OCI-LY1 (cell line): Measurements from ENCODE around the gene CLSTN2.

Experiments used
- H2AFZ ChIP-seq: fragments of 200-600 bp; sonication (generic), shearing (Covaris generic); 2 replicates; pipeline ENCODE4 v1.6.0; 2014; ENCODE audit warnings: antibody characterized with exemption, mild to moderate bottlenecking, low read length
- H3F3A ChIP-seq: fragments of 200-600 bp; sonication (generic), shearing (Covaris generic); 2 replicates; pipeline ENCODE4 v1.6.0; 2014; ENCODE audit warnings: mild to moderate bottlenecking, antibody characterized with exemption, low read length, moderate library complexity; ENCODE audit not compliant: insufficient read depth
- H3K27ac ChIP-seq: fragments of 200-600 bp; sonication (generic); 2 replicates; pipeline ENCODE4 v1.5.1; 2014; ENCODE audit warnings: low read length, mixed run types, mild to moderate bottlenecking, low read depth; ENCODE audit not compliant: poor library complexity, severe bottlenecking
- H3K27me3 ChIP-seq: fragments of 200-600 bp; sonication (generic); 2 replicates; pipeline ENCODE4 v1.6.0; 2014; ENCODE audit warnings: antibody characterized with exemption, mild to moderate bottlenecking, low read length, moderate library complexity; ENCODE audit not compliant: insufficient read depth
- H3K36me3 ChIP-seq: fragments of 200-600 bp; sonication (generic); 2 replicates; pipeline ENCODE4 v1.6.1; 2014; ENCODE audit warnings: mild to moderate bottlenecking, antibody characterized with exemption, low read length, moderate library complexity, mixed read lengths; ENCODE audit not compliant: insufficient read depth
- H3K4me1 ChIP-seq: fragments of 200-600 bp; sonication (generic); 2 replicates; pipeline ENCODE4 v1.5.1; 2014; ENCODE audit warnings: mild to moderate bottlenecking, low read length, moderate library complexity; ENCODE audit not compliant: insufficient read depth, severe bottlenecking
- H3K4me2 ChIP-seq: fragments of 200-600 bp; sonication (generic), shearing (Covaris generic); 2 replicates; pipeline ENCODE4 v1.6.1; 2014; ENCODE audit warnings: low read length
- H3K4me3 ChIP-seq: fragments of 200-600 bp; sonication (generic); 2 replicates; pipeline ENCODE4 v1.5.1; 2014; ENCODE audit warnings: low read length, low read depth, mild to moderate bottlenecking, mixed read lengths; ENCODE audit not compliant: poor library complexity, severe bottlenecking
- H3K79me2 ChIP-seq: fragments of 200-600 bp; shearing (Covaris generic); 2 replicates; pipeline ENCODE4 v1.6.1; 2016; ENCODE audit warnings: mixed run types, low read length, mixed read lengths; ENCODE audit not compliant: insufficient read depth
- H3K9ac ChIP-seq: fragments of 200-600 bp; sonication (generic), shearing (Covaris generic); 2 replicates; pipeline ENCODE4 v1.6.1; 2014; ENCODE audit warnings: mild to moderate bottlenecking, low read length, mixed read lengths
- H3K9me2 ChIP-seq: fragments of 200-600 bp; sonication (generic), shearing (Covaris generic); 2 replicates; pipeline ENCODE4 v1.6.1; 2014; ENCODE audit warnings: low read depth, mild to moderate bottlenecking, low read length, mixed read lengths
- H3K9me3 ChIP-seq: fragments of 200-600 bp; shearing (Covaris generic); 2 replicates; pipeline ENCODE4 v1.6.1; 2014; ENCODE audit warnings: low read length, mixed read lengths
- H4K20me1 ChIP-seq: fragments of 200-600 bp; sonication (generic), shearing (Covaris generic); 2 replicates; pipeline ENCODE4 v1.6.0; 2016; ENCODE audit warnings: mild to moderate bottlenecking, low read length; ENCODE audit not compliant: insufficient read depth
- CTCF ChIP-seq: fragments of 200-600 bp; sonication (generic), shearing (Covaris generic); IDR thresholded peaks from 2 replicates; pipeline ENCODE4 v1.5.1; 2017; ENCODE audit warnings: mild to moderate bottlenecking, antibody characterized with exemption, low read length, moderate library complexity, mixed read lengths
- EZH2 ChIP-seq: fragments of 200-600 bp; sonication (generic), shearing (Covaris generic); IDR thresholded peaks from 2 replicates; pipeline ENCODE4 v1.8.0; 2017; ENCODE audit warnings: borderline replicate concordance, mixed run types, mild to moderate bottlenecking, antibody characterized with exemption, low read length, moderate library complexity, mixed read lengths

The CLSTN2 gene

GRCh38 chr3:139940622-139941021, 5.6 kb downstream of the CLSTN2 start:
- TF ChIP-seq CTCF = no peak
- Histone ChIP-seq H3K4me1 (no peaks in the 10 kb centered on the region), H3K27me3 (no peaks in the 10 kb centered on the region), H3K36me3 (no peaks in the 10 kb centered on the region), H4K20me1 (no peaks in the 10 kb centered on the region), H3K9me3 (no peaks in the 10 kb centered on the region), H3K9me2 (no peaks in the 10 kb centered on the region), H3K9ac (no peak overlapping the region), H3F3A (no peaks in the 10 kb centered on the region), H3K27ac (no peak overlapping the region), H3K4me3 (no peak overlapping the region), H3K4me2 (no peak overlapping the region), H3K79me2 (no peaks in the 10 kb centered on the region), H2AFZ (no peak overlapping the region)

- no peak overlapping the region for H3K4me3 ChIP-seq
- H3K4me2 ChIP-seq = no peak overlapping the region
- no peak overlapping the region for H2AFZ ChIP-seq
- no peaks in the 10 kb centered on the region for H3K27me3 ChIP-seq
- H3K4me1 ChIP-seq = no peaks in the 10 kb centered on the region
- H3F3A ChIP-seq = no peaks in the 10 kb centered on the region
- H3K27ac ChIP-seq = no peak overlapping the region
- no peaks in the 10 kb centered on the region for H3K9me2 ChIP-seq
- H4K20me1 ChIP-seq = no peaks in the 10 kb centered on the region
- H3K9me3 ChIP-seq = no peaks in the 10 kb centered on the region
- H3K36me3 ChIP-seq = no peaks in the 10 kb centered on the region
- H3K79me2 ChIP-seq = no peaks in the 10 kb centered on the region
- TF ChIP-seq CTCF = no peak
- no peak for TF ChIP-seq EZH2
- H3K9ac ChIP-seq = no peak overlapping the region
These were observed 6.6 kb downstream of the CLSTN2 start for GRCh38 chr3:139941580-139941979.

GRCh38 chr3:139944256-139944910, 9.4 kb downstream of the CLSTN2 start:
- H3K27ac ChIP-seq = no peak overlapping the region
- TF ChIP-seq EZH2 (no peak), CTCF (no peak)
- H3K27me3 ChIP-seq = no peaks in the 10 kb centered on the region
- H3F3A ChIP-seq = no peaks in the 10 kb centered on the region
- no peak overlapping the region for H3K4me2 ChIP-seq
- H3K9me2 ChIP-seq = no peaks in the 10 kb centered on the region
- H3K4me3 ChIP-seq = no peak overlapping the region
- no peaks in the 10 kb centered on the region for H4K20me1 ChIP-seq
- H3K9ac ChIP-seq = no peak overlapping the region
- H3K36me3 ChIP-seq = no peaks in the 10 kb centered on the region
- no peaks in the 10 kb centered on the region for H3K79me2 ChIP-seq
- no peak overlapping the region for H2AFZ ChIP-seq
- no peaks in the 10 kb centered on the region for H3K4me1 ChIP-seq
- no peaks in the 10 kb centered on the region for H3K9me3 ChIP-seq
